PFSK-1 (cell line): ENCODE data around the gene HS3ST4.

Experiments used
- FOXP2 ChIP-seq: optimal IDR thresholded peaks from 2 replicates; pipeline ENCODE3; 2011; ENCODE audit warnings: borderline replicate concordance, control low read depth, inconsistent platforms; ENCODE audit not compliant: insufficient read depth; ENCODE audit errors: extremely low read length, extremely low read depth
- POLR2AphosphoS5 ChIP-seq: IDR thresholded peaks from 2 replicates; pipeline ENCODE4 v1.6.1; 2012; ENCODE audit warnings: low read depth, mild to moderate bottlenecking, control low read depth, low read length, moderate library complexity
- SIN3A ChIP-seq: IDR thresholded peaks from 2 replicates; pipeline ENCODE4 v1.6.1; 2012; ENCODE audit warnings: mild to moderate bottlenecking, low read length, moderate library complexity, borderline replicate concordance; ENCODE audit not compliant: insufficient read depth
- TAF1 ChIP-seq: IDR thresholded peaks from 2 replicates; pipeline ENCODE4 v1.6.1; 2012; ENCODE audit warnings: low read length, control low read depth, borderline replicate concordance; ENCODE audit not compliant: insufficient read depth
- TF ChIP-seq, protein P1 (sequence below), 2 experiments: IDR thresholded peaks; 2 replicates each; pipeline versions ENCODE4 v1.6.1 to v1.8.0; 2011 to 2012; ENCODE audit warnings: low read depth in 2 of 2, low read length in 2 of 2, control low read depth in 1 of 2, inconsistent platforms in 1 of 2, mild to moderate bottlenecking in 1 of 2, moderate library complexity in 1 of 2; ENCODE audit not compliant: insufficient read depth in 1 of 2

HS3ST4 gene

DNA sequence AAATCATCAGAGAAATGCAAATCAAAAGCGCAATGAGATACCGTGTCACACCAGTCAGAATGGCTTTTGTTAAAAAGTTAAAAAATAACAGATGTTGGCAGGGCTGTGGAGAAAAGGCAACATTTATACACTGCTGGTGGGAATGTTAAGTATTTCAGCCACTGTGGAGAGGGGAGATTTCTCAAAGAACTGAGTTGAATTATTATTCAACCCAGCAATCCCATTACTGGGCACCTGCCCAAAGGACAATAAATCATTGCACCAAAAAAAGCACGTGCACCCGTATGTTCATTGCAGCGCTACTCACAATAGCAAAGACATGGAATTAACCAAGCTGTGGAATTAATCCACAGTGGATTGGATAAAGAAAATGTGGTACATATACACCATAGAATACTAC lies 204.7 kb downstream of the HS3ST4 start:
- TF ChIP-seq POLR2AphosphoS5 (no peak), SIN3A (no peak), FOXP2 (no peak), TAF1 (no peak)
- TF ChIP-seq, protein P1, sequence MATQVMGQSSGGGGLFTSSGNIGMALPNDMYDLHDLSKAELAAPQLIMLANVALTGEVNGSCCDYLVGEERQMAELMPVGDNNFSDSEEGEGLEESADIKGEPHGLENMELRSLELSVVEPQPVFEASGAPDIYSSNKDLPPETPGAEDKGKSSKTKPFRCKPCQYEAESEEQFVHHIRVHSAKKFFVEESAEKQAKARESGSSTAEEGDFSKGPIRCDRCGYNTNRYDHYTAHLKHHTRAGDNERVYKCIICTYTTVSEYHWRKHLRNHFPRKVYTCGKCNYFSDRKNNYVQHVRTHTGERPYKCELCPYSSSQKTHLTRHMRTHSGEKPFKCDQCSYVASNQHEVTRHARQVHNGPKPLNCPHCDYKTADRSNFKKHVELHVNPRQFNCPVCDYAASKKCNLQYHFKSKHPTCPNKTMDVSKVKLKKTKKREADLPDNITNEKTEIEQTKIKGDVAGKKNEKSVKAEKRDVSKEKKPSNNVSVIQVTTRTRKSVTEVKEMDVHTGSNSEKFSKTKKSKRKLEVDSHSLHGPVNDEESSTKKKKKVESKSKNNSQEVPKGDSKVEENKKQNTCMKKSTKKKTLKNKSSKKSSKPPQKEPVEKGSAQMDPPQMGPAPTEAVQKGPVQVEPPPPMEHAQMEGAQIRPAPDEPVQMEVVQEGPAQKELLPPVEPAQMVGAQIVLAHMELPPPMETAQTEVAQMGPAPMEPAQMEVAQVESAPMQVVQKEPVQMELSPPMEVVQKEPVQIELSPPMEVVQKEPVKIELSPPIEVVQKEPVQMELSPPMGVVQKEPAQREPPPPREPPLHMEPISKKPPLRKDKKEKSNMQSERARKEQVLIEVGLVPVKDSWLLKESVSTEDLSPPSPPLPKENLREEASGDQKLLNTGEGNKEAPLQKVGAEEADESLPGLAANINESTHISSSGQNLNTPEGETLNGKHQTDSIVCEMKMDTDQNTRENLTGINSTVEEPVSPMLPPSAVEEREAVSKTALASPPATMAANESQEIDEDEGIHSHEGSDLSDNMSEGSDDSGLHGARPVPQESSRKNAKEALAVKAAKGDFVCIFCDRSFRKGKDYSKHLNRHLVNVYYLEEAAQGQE (IDR thresholded peaks at IDR 0.05; ENCODE audit: insufficient read depth in 1 of 2, low read depth in 2 of 2, low read length in 2 of 2) = no peak

DNA sequence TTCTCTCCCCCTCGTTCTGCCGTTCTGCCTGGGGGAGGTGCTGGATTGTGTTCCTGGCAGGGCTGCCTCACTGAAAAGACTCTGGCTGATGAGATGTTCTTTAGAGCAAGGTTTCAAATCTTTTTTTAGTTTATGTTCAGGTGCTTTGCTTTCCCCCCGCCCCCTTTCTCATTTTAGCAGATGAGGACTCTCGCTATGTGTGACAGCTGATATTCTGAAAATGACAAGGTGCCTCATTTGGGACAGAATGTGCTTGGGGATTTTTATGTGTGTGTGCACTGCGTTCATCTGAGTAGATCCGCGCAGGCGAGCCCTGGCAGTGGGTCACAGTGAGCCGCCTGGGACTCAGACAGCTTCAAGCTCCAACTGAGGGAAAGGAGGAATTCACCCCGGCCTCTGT lies 205.9 kb downstream of the HS3ST4 start:
- no peak for TF ChIP-seq POLR2AphosphoS5
- TF ChIP-seq, protein P1 (IDR thresholded peaks at IDR 0.05; ENCODE audit: insufficient read depth in 1 of 2, low read depth in 2 of 2, low read length in 2 of 2) = no peak
- TF ChIP-seq FOXP2 = no peak
- no peak for TF ChIP-seq TAF1
- TF ChIP-seq SIN3A = no peak

DNA sequence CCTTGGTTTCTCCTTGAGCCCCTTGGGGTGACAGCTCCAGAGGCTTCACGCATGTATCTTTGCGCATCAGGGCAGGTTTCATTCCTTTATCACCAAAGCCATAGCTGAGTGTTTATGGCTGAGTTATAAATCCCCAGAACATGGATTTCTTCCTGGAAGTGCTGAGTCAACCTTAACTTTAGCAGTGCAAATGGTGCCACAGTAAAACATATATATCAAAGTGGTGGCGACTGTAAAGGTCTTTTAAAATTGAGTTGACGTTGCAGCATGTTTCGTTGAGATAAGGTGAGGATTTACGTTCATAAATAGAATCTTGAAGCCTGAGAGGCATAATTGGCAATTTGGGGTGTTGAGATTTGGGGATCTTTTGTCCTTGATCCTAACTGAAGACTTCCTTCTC lies 214.1 kb downstream of the HS3ST4 start:
- TF ChIP-seq SIN3A = no peak
- no peak for TF ChIP-seq POLR2AphosphoS5
- TF ChIP-seq, protein P1 (IDR thresholded peaks at IDR 0.05; ENCODE audit: insufficient read depth in 1 of 2, low read depth in 2 of 2, low read length in 2 of 2) = no peak
- no peak for TF ChIP-seq FOXP2
- TF ChIP-seq TAF1 = no peak

- TF ChIP-seq FOXP2 (no peak), POLR2AphosphoS5 (no peak), TAF1 (no peak), SIN3A (no peak)
- TF ChIP-seq, protein P1 (IDR thresholded peaks at IDR 0.05; ENCODE audit: insufficient read depth in 1 of 2, low read depth in 2 of 2, low read length in 2 of 2) = no peak
Measured at GRCh38 chr16:25910971-25911370, 219.2 kb downstream of the HS3ST4 start.

DNA sequence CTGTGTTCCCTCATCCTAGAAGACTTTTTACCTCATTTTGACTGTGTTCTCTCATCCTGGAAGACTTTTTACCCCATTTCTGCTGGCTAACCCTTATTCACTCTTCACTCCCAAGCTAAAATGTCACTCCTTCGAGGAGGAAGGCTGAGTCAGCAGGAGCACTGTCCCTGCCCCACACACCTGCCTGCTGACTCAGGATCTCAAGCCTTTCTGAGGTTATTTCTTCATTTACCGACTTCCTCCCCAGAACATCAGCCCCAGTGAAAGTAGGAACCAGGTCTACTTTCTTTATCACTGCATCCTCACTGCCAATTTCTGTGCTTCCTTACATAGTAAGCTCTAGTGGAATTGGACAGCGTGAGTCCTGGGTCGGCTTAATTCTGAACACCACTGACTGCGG lies 220.6 kb downstream of the HS3ST4 start:
- TF ChIP-seq FOXP2 (no peak), SIN3A (no peak), POLR2AphosphoS5 (no peak), TAF1 (no peak)
- TF ChIP-seq, protein P1 (IDR thresholded peaks at IDR 0.05; ENCODE audit: insufficient read depth in 1 of 2, low read depth in 2 of 2, low read length in 2 of 2) = no peak
